ENCODE results near the gene ZNF846.

Gene ZNF846

DNA sequence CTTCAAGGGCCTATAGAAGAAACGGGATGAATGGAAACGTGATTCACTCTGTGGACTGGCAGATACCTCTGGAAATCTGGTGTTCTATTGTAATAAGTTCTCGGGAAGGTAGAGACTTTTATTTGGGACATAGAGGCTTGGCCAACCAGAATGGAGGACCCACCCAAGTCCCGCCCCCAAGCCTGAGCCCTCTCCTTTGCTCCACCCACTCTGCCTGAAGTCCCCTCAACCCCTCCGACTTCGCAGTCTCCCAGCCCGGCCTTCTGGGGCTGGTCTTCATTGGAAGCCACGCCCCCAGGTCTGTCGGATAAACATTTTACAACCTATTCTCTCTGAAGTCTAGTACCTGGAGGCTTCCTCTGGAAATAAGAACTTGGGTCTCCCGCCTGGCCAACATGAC, 33.4 kb upstream of the ZNF846 start:
- ChIA-PET POLR2A (ENCODE audit: low non-redundant PET) (interaction anchor here (0.6 kb wide), 2 partner anchors 17 to 51 kb away, joined by 3 read pairs; partner anchors contain the start of gene FBXL12), CTCF (no interaction called here)
- no peak overlapping the region for H3K27ac ChIP-seq
- no peak for DNase-seq (ENCODE audit: low spot score)
- TF ChIP-seq, protein P1, sequence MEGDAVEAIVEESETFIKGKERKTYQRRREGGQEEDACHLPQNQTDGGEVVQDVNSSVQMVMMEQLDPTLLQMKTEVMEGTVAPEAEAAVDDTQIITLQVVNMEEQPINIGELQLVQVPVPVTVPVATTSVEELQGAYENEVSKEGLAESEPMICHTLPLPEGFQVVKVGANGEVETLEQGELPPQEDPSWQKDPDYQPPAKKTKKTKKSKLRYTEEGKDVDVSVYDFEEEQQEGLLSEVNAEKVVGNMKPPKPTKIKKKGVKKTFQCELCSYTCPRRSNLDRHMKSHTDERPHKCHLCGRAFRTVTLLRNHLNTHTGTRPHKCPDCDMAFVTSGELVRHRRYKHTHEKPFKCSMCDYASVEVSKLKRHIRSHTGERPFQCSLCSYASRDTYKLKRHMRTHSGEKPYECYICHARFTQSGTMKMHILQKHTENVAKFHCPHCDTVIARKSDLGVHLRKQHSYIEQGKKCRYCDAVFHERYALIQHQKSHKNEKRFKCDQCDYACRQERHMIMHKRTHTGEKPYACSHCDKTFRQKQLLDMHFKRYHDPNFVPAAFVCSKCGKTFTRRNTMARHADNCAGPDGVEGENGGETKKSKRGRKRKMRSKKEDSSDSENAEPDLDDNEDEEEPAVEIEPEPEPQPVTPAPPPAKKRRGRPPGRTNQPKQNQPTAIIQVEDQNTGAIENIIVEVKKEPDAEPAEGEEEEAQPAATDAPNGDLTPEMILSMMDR (conservative IDR thresholded peaks at IDR 0.05; ENCODE audit: low read depth): no peak

DNA sequence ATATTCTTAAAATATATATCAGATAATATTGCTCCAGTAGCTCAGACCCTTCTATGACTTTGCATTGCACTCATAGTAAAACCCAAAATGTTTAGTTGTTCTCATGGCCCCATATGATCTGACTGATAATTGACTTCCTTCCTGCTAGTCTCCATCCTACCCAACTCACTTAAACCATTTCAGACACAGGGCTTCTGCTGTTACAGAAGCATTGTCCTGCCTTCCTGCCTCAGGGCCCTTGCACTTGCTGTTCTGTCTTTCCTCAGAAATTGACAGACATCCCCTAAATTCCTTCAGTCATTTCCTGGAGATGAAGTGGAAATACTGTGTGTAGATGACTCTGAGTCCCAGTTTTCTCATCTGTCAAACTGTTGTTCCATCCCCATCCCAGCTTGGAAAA, 30.6 kb upstream of the ZNF846 start:
- no peak for DNase-seq (ENCODE audit: low spot score)
- no peak overlapping the region for H3K27ac ChIP-seq
- ChIA-PET POLR2A (ENCODE audit: low non-redundant PET) (interaction anchor here (0.6 kb wide), 1 partner anchor 15 kb away, joined by 6 read pairs; no protein-coding TSS in a partner anchor), CTCF (interaction anchor here (0.6 kb wide), 1 partner anchor 680 kb away, joined by 4 read pairs; no protein-coding TSS in a partner anchor)
- TF ChIP-seq, protein P1 (conservative IDR thresholded peaks at IDR 0.05; ENCODE audit: low read depth): no peak

DNA sequence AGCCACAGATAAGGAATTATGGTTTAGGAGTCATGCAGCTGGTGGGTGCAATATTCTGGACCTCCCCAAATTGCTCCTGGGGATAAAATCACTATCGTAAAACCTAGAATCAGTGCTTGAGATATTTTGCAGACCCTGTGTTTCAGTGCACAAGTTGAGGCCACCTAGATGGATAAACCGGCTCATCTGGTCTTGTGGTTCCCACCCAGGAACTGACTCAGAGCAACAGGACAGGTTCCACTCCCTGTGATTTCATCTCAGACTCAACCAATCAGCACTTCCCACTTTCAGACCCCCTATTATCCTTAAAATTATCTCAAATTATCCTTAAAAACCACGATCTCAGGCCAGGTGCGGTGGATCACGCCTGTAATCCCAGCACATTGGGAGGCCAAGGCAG, 29.3 kb upstream of the ZNF846 start:
- DNase-seq (ENCODE audit: low spot score): no peak
- ChIA-PET POLR2A (ENCODE audit: low non-redundant PET) (interaction anchor here (1.0 kb wide), 1 partner anchor 10 kb away, joined by 3 read pairs; no protein-coding TSS in a partner anchor), CTCF (no interaction called here)
- H3K27ac ChIP-seq: no peak overlapping the region
- TF ChIP-seq, protein P1 (conservative IDR thresholded peaks at IDR 0.05; ENCODE audit: low read depth): no peak

GRCh38 chr19:9796113-9796773, 27.7 kb upstream of the ZNF846 start:
- H3K27ac ChIP-seq: no peak overlapping the region
- ChIA-PET CTCF (interaction anchor here (0.6 to 0.9 kb wide), 3 partner anchors 10 to 210 kb away, joined by 4 to 5 read pairs (median 4); no protein-coding TSS in a partner anchor), POLR2A (ENCODE audit: low non-redundant PET) (interaction anchor here (0.6 kb wide), 1 partner anchor 1351 kb away, joined by 6 read pairs; the partner anchor contains the start of gene HNRNPM)

GRCh38 chr19:9793071-9793591, 24.6 kb upstream of the ZNF846 start:
- DNase-seq (ENCODE audit: low spot score): no peak
- ChIA-PET POLR2A (ENCODE audit: low non-redundant PET) (no interaction called here), CTCF (interaction anchor here (0.7 kb wide), 1 partner anchor 1615 kb away, joined by 4 read pairs; no protein-coding TSS in a partner anchor)
- TF ChIP-seq, protein P1 (conservative IDR thresholded peaks at IDR 0.05; ENCODE audit: low read depth): no peak
- H3K27ac ChIP-seq: peak overlapping the region; percentile 80

More at GRCh38 chr19:9796113-9796773, 27.7 kb upstream of the ZNF846 start:
- peak; percentile 65 for DNase-seq (ENCODE audit: low spot score)
- TF ChIP-seq, protein P1 (conservative IDR thresholded peaks at IDR 0.05; ENCODE audit: low read depth): peak; percentile 80

DNA sequence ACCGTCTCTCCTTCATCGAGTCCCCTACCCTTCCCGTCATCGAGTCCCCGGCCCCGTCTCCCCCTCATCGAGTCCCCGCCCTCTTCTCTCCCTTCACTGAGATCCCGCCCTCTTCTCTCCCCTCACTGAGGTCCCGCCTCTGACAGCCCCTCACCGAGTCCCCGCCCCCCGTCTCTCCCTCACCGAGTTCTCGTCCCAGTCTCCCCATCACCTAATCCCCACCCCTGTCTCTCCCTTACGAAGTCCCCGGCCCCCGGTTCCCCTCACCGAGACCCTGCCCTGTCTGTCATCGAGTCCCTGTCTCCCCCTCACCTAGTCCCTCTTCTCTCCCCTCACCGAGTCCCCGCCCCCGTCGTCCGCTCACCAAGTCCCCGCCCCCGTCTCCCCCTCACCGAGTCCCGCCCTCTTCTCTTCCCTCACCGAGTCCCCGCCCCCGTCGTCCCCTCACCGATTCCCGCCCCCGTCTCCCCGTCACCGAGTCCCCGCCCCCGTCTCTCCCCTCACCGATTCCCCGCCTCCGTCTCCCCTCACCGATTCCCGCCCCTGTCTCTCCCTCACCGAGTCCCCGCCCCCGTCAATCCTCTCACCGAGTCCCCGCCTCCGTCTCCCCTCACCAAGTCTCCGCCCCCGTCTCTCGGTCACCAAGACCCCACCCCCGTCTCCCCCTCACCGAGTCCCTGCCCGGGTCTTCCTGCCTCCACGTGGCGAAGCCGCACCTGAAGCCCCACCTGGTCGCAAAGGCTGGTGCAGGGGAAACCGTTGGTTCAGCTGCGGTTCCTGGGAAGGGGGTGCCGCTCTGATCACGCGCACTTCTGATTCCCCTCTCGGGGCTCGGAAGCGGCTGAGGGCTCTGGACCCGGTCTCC, 23.9 kb upstream of the ZNF846 start:
- ChIA-PET POLR2A (ENCODE audit: low non-redundant PET) (no interaction called here), CTCF (no interaction called here)
- TF ChIP-seq, protein P1 (conservative IDR thresholded peaks at IDR 0.05; ENCODE audit: low read depth): no peak
- peak overlapping the region; percentile 80 for H3K27ac ChIP-seq
- DNase-seq (ENCODE audit: low spot score): peak; percentile 85
